Osteoblast (primary cell): ENCODE data around the gene PIEZO2. TPM values are rescaled to one million over a fixed set of nuclear protein-coding genes. Genes with fewer than 3 reads are reported as not detected.

Experiments used
- DNase-seq: peaks from one replicate; pipeline ENCODE4 v3.0.0; 2011; ENCODE audit warnings: low spot score, mixed read lengths; ENCODE audit not compliant: insufficient read length; ENCODE audit errors: missing footprints
- H2AFZ ChIP-seq: 2 replicates; pipeline ENCODE4 v1.6.0; 2011; ENCODE audit warnings: mild to moderate bottlenecking, low read length
- H3K27ac ChIP-seq: 2 replicates; pipeline ENCODE4 v1.5.1; 2011; ENCODE audit warnings: mild to moderate bottlenecking, low read depth, low read length, moderate library complexity
- H3K27me3 ChIP-seq: 2 replicates; pipeline ENCODE4 v1.6.0; 2012; ENCODE audit warnings: mild to moderate bottlenecking, control low read depth, inconsistent platforms, low read length, moderate library complexity; ENCODE audit not compliant: insufficient read depth
- H3K36me3 ChIP-seq: 2 replicates; pipeline ENCODE4 v1.5.1; 2011; ENCODE audit warnings: mild to moderate bottlenecking, low read length, control low read depth, moderate library complexity; ENCODE audit not compliant: insufficient read depth
- H3K4me1 ChIP-seq: 2 replicates; pipeline ENCODE4 v1.5.1; 2011; ENCODE audit warnings: mild to moderate bottlenecking, low read length, control low read depth, moderate library complexity; ENCODE audit not compliant: insufficient read depth
- H3K4me2 ChIP-seq: 2 replicates; pipeline ENCODE4 v1.6.0; 2011; ENCODE audit warnings: mild to moderate bottlenecking, low read length; ENCODE audit not compliant: insufficient read depth
- H3K4me3 ChIP-seq: fragments of 200-600 bp; sonication (generic); 3 replicates; pipeline ENCODE4 v1.5.1; 2012; ENCODE audit warnings: mild to moderate bottlenecking, low read length, inconsistent platforms; ENCODE audit not compliant: insufficient read depth
- H3K79me2 ChIP-seq: 2 replicates; pipeline ENCODE4 v1.6.0; 2012; ENCODE audit warnings: mild to moderate bottlenecking, low read length, control low read depth, inconsistent platforms; ENCODE audit not compliant: insufficient read depth
- H3K9me3 ChIP-seq: 2 replicates; pipeline ENCODE4 v1.5.1; 2011; ENCODE audit warnings: low read depth, low read length, control low read depth
- H4K20me1 ChIP-seq: 2 replicates; pipeline ENCODE4 v1.6.0; 2012; ENCODE audit warnings: mild to moderate bottlenecking, low read length, control low read depth; ENCODE audit not compliant: insufficient read depth
- total RNA-seq: library from RNA; depleted of rRNA; stranded (reverse); fragments of >200 nt; gene quantifications from 2 replicates; pipeline ENCODE4 v1.2.3, GENCODE V29; 2012
- TF ChIP-seq, protein P1 (sequence below): IDR thresholded peaks from 2 replicates; pipeline ENCODE4 v1.5.1; 2011; ENCODE audit warnings: mild to moderate bottlenecking, low read depth, low read length, moderate library complexity; ENCODE audit errors: extremely low read depth

PIEZO2 gene
- total RNA-seq, 1 donor, result 46.7 TPM

- TF ChIP-seq, protein P1, sequence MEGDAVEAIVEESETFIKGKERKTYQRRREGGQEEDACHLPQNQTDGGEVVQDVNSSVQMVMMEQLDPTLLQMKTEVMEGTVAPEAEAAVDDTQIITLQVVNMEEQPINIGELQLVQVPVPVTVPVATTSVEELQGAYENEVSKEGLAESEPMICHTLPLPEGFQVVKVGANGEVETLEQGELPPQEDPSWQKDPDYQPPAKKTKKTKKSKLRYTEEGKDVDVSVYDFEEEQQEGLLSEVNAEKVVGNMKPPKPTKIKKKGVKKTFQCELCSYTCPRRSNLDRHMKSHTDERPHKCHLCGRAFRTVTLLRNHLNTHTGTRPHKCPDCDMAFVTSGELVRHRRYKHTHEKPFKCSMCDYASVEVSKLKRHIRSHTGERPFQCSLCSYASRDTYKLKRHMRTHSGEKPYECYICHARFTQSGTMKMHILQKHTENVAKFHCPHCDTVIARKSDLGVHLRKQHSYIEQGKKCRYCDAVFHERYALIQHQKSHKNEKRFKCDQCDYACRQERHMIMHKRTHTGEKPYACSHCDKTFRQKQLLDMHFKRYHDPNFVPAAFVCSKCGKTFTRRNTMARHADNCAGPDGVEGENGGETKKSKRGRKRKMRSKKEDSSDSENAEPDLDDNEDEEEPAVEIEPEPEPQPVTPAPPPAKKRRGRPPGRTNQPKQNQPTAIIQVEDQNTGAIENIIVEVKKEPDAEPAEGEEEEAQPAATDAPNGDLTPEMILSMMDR, result no peak
- Histone ChIP-seq H3K9me3 (no peaks in the 10 kb centered on the region), H3K36me3 (no peaks in the 10 kb centered on the region), H3K27me3 (no peaks in the 10 kb centered on the region), H3K4me2 (no peak overlapping the region), H3K79me2 (no peaks in the 10 kb centered on the region), H4K20me1 (no peaks in the 10 kb centered on the region), H3K4me3 (no peak overlapping the region), H3K4me1 (no peaks in the 10 kb centered on the region), H3K27ac (no peak overlapping the region), H2AFZ (no peak overlapping the region)
- no peak for DNase-seq
Measured at GRCh38 chr18:11070593-11070992, 78.8 kb downstream of the PIEZO2 start.

DNA sequence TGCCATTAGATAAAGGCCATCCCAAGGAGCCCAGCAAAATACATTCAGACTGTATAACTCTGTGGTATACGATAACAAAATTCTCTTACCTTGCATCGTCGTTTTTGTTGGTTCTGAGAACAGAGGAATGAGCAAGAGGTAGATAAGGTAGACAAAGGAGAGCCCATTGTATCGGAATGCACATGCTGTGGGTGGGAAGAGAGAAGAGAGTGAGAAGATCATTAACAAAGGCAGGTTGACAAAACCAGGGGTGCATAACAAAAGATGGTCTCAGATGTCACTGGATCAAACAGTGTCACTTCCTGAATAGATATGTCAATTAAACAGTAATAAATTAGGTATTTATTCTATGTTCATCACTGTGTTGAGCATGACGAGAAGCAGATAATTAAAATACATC lies 83.3 kb downstream of the PIEZO2 start:
- TF ChIP-seq, protein P1, result no peak

GRCh38 chr18:11064727-11065460 lies 84.5 kb downstream of the PIEZO2 start:
- H3K27me3 ChIP-seq, result no peaks in the 10 kb centered on the region
- H3K27ac ChIP-seq, result no peak overlapping the region
- no peaks in the 10 kb centered on the region for H3K4me1 ChIP-seq
- no peak overlapping the region for H3K4me2 ChIP-seq
- TF ChIP-seq, protein P1, result no peak
- DNase-seq, result no peak
- no peaks in the 10 kb centered on the region for H3K36me3 ChIP-seq
- H4K20me1 ChIP-seq, result no peaks in the 10 kb centered on the region
- H3K9me3 ChIP-seq, result no peaks in the 10 kb centered on the region
- no peak overlapping the region for H2AFZ ChIP-seq
- H3K79me2 ChIP-seq, result no peaks in the 10 kb centered on the region
- H3K4me3 ChIP-seq, result no peak overlapping the region

More for the DNA sequence above, 83.3 kb downstream of the PIEZO2 start:
- Histone ChIP-seq H3K4me2 (no peak overlapping the region), H4K20me1 (no peaks in the 10 kb centered on the region), H3K4me1 (no peaks in the 10 kb centered on the region), H3K27me3 (no peaks in the 10 kb centered on the region), H3K36me3 (no peaks in the 10 kb centered on the region), H2AFZ (no peak overlapping the region), H3K27ac (no peak overlapping the region), H3K4me3 (no peak overlapping the region), H3K9me3 (no peaks in the 10 kb centered on the region), H3K79me2 (no peaks in the 10 kb centered on the region)
- no peak for DNase-seq

DNA sequence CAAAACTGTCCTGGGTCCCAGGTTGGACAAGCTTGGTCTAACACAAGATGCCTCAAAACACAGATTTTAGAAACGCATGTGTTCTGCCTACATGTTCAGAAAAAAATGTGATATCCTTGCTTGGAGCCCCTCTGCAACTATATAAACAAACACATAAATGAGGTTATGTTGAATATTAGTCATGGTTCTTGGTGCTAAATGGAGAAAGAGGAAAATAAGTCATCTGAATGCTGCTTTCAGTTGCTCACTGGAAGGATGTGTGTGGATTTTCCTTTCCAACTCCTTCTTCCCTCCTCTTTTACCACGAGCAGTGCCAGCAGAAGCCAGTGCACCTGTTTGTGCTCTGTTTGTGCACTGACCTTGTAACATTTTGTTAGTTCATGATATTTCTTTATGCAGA lies 85.3 kb downstream of the PIEZO2 start:
- DNase-seq, result no peak
- Histone ChIP-seq H2AFZ (no peak overlapping the region), H3K4me2 (no peak overlapping the region), H3K36me3 (no peaks in the 10 kb centered on the region), H4K20me1 (no peaks in the 10 kb centered on the region), H3K79me2 (no peaks in the 10 kb centered on the region), H3K27ac (no peak overlapping the region), H3K4me3 (no peak overlapping the region), H3K4me1 (no peaks in the 10 kb centered on the region), H3K9me3 (no peaks in the 10 kb centered on the region), H3K27me3 (no peaks in the 10 kb centered on the region)
- TF ChIP-seq, protein P1, result no peak
